RWPE2 (cell line): ENCODE results near the gene UBE4B.

ENCODE experiments used
- ATAC-seq: fragments of 200-7000 bp; cut with Tn5 transposase; 3 replicates; pipeline ENCODE4 v1.9.1; 2021; ENCODE audit warnings: low read depth
- DNase-seq: peaks from one replicate; pipeline ENCODE4 v3.0.0-alpha.2; 2020; ENCODE audit warnings: low spot score
- H3K27ac ChIP-seq: fragments of 450-650 bp; 2 replicates; pipeline ENCODE4 v1.5.1; 2017; ENCODE audit warnings: mild to moderate bottlenecking; ENCODE audit not compliant: poor library complexity, severe bottlenecking
- H3K27me3 ChIP-seq: fragments of 250-450 bp; sonication (Bioruptor Pico); 2 replicates; pipeline ENCODE4 v1.5.1; 2021; ENCODE audit warnings: mild to moderate bottlenecking, moderate library complexity; ENCODE audit not compliant: insufficient read depth, poor library complexity, severe bottlenecking
- H3K36me3 ChIP-seq: fragments of 250-450 bp; sonication (Bioruptor Pico); 2 replicates; pipeline ENCODE4 v1.5.1; 2020; ENCODE audit warnings: low read depth, mild to moderate bottlenecking, moderate library complexity
- H3K4me1 ChIP-seq: fragments of 250-450 bp; sonication (Bioruptor Pico); 2 replicates; pipeline ENCODE4 v1.5.1; 2021; ENCODE audit warnings: mild to moderate bottlenecking, moderate library complexity; ENCODE audit not compliant: insufficient read depth, poor library complexity, severe bottlenecking
- H3K4me3 ChIP-seq: fragments of 250-450 bp; sonication (Bioruptor Pico); 2 replicates; pipeline ENCODE4 v1.5.1; 2021; ENCODE audit warnings: mild to moderate bottlenecking, moderate library complexity; ENCODE audit not compliant: severe bottlenecking
- H3K9me3 ChIP-seq: fragments of 250-450 bp; sonication (Bioruptor Pico); 2 replicates; pipeline ENCODE4 v1.5.1; 2021; ENCODE audit warnings: mild to moderate bottlenecking, moderate library complexity; ENCODE audit not compliant: severe bottlenecking
- TF ChIP-seq, protein P1 (sequence below): fragments of 450-650 bp; IDR thresholded peaks from one replicate; pipeline ENCODE4 v1.5.1; 2017; ENCODE audit warnings: mild to moderate bottlenecking, moderate library complexity; ENCODE audit not compliant: poor library complexity, severe bottlenecking

Gene UBE4B

GRCh38 chr1:10229903-10230302 lies 197.1 kb downstream of the UBE4B start:
- H3K9me3 ChIP-seq: no peaks in the 10 kb centered on the region
- peak overlapping the region; percentile 25 for H3K27ac ChIP-seq
- H3K27me3 ChIP-seq: no peaks in the 10 kb centered on the region
- H3K4me1 ChIP-seq: peaks cover 3% of the 10 kb centered on the region
- peaks cover 7% of the 10 kb centered on the region; the same call in 1 of the 2 replicates for H3K36me3 ChIP-seq
- TF ChIP-seq, protein P1, sequence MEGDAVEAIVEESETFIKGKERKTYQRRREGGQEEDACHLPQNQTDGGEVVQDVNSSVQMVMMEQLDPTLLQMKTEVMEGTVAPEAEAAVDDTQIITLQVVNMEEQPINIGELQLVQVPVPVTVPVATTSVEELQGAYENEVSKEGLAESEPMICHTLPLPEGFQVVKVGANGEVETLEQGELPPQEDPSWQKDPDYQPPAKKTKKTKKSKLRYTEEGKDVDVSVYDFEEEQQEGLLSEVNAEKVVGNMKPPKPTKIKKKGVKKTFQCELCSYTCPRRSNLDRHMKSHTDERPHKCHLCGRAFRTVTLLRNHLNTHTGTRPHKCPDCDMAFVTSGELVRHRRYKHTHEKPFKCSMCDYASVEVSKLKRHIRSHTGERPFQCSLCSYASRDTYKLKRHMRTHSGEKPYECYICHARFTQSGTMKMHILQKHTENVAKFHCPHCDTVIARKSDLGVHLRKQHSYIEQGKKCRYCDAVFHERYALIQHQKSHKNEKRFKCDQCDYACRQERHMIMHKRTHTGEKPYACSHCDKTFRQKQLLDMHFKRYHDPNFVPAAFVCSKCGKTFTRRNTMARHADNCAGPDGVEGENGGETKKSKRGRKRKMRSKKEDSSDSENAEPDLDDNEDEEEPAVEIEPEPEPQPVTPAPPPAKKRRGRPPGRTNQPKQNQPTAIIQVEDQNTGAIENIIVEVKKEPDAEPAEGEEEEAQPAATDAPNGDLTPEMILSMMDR: no peak
- no peak overlapping the region for H3K4me3 ChIP-seq
- ATAC-seq (no peak), DNase-seq (no peak)
